ENCODE results near the gene TSC2. TPM values are rescaled to one million over a fixed set of nuclear protein-coding genes. Genes with fewer than 3 reads are reported as not detected.
"Not testable (repeated sequence)": the region's sequence is repeated elsewhere in the genome, so short reads cannot be mapped to it uniquely, and the experiment has no call there.

TSC2 gene
- polyA plus RNA-seq, 1 donor = 85.9 TPM

GRCh38 chr16:2030036-2030435 lies 17.7 kb upstream of the TSC2 start:
- H3K4me3 ChIP-seq (ENCODE audit: low read length) = no peak overlapping the region
- no peak overlapping the region for H3K27ac ChIP-seq (ENCODE audit: low read length)
- no peak for DNase-seq
- H3K36me3 ChIP-seq (ENCODE audit: control insufficient read depth, insufficient read depth, low read length) = peaks cover 9% of the 10 kb centered on the region
- peaks cover 3% of the 10 kb centered on the region for H3K9me3 ChIP-seq (ENCODE audit: control insufficient read depth, low read depth, low read length)
- no CpG with 5 or more reads among the region's 11 CpGs for WGBS (ENCODE audit: insufficient coverage, low lambda C conversion rate)
- peaks cover 21% of the 10 kb centered on the region for H3K27me3 ChIP-seq (ENCODE audit: control insufficient read depth, insufficient read depth, low read length)
- H3K4me1 ChIP-seq (ENCODE audit: control insufficient read depth, insufficient read depth, low read length) = peaks cover 19% of the 10 kb centered on the region

DNA sequence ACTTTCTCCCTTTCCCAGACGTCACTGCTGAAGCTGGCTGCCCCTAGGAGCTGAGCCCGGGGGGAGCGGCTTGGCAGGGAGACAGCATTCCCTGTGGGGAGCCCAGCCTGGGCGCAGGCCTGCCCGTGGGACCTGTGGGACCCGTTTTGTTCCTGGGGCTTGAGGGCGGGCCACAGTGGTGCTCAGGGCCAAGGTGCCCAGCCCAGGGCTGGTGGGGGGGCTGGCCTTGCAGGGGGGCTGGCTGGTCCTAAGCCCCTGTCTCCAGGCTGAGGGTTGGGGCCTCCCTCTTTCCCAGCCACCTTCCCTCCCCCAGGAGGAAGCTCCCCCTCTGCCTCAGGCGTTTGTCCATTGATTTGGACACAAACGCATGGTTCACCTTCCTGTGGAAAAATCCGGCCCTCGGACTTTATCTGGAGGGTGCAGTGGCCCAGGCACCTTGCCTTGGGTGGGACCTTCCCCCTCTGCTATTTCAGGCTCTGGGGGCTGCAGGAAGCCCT lies 16.7 kb upstream of the TSC2 start:
- Histone ChIP-seq H3K27ac (ENCODE audit: low read length) (no peak overlapping the region), H3K4me3 (ENCODE audit: low read length) (no peak overlapping the region), H3K4me1 (ENCODE audit: control insufficient read depth, insufficient read depth, low read length) (peaks cover 30% of the 10 kb centered on the region)

DNA sequence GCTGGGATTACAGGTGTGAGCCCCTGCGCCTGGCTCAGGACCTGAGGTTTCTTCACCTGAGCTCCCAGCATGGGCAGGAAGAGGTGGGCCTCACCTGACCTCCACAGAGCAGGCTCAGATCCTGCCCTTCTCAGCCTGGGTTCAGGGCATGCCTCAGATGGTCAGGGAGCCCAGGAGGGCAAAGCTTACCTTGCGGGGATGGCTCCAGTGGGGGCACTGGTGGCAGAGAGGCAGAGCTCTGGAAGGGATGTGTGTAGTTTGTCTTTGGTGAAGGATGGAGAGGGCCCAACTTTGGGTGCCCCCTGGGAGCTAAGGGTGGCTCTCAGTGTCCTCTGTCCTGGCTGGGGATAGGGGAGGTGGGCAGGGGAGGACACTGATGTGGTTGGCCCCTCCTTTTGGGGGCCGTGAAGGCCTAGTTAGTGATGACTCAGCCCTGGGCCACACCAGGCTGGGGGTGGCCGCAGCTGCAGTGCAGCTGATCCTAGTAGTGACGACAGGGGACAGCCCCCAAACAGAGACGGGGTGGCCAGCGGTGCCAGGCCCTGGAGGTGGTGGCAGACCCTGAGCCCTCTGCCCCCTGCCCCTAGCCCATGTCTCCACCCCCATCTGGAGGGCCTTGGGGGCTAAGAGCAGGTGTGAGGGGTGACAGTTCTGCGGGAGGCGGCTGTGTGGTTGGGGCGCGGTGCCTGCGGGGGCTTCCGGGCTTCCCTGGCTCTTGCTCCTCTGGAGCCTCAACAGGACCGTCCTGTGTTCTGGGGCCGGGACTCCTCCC lies 15.3 kb upstream of the TSC2 start:
- Histone ChIP-seq H3K27ac (ENCODE audit: low read length) (peak overlapping the region; percentile 72), H3K27me3 (ENCODE audit: control insufficient read depth, insufficient read depth, low read length) (peaks cover 12% of the 10 kb centered on the region), H3K4me1 (ENCODE audit: control insufficient read depth, insufficient read depth, low read length) (peaks cover 36% of the 10 kb centered on the region), H3K9me3 (ENCODE audit: control insufficient read depth, low read depth, low read length) (peaks cover 6% of the 10 kb centered on the region), H3K4me3 (ENCODE audit: low read length) (no peak overlapping the region), H3K36me3 (ENCODE audit: control insufficient read depth, insufficient read depth, low read length) (peaks cover 22% of the 10 kb centered on the region)
- WGBS (ENCODE audit: insufficient coverage, low lambda C conversion rate) = no CpG with 5 or more reads among the region's 15 CpGs
- no peak for DNase-seq

More for the DNA sequence above, 16.7 kb upstream of the TSC2 start:
- Histone ChIP-seq H3K36me3 (ENCODE audit: control insufficient read depth, insufficient read depth, low read length) (peaks cover 9% of the 10 kb centered on the region), H3K9me3 (ENCODE audit: control insufficient read depth, low read depth, low read length) (peaks cover 6% of the 10 kb centered on the region), H3K27me3 (ENCODE audit: control insufficient read depth, insufficient read depth, low read length) (peaks cover 18% of the 10 kb centered on the region)
- WGBS (ENCODE audit: insufficient coverage, low lambda C conversion rate) = no CpG with 5 or more reads among the region's 11 CpGs
- DNase-seq = no peak

GRCh38 chr16:2033057-2033908 lies 14.5 kb upstream of the TSC2 start:
- H3K4me1 ChIP-seq (ENCODE audit: control insufficient read depth, insufficient read depth, low read length) = peaks cover 42% of the 10 kb centered on the region
- H3K4me3 ChIP-seq (ENCODE audit: low read length) = peak overlapping the region; percentile 18
- peak in 1 of 2 donors; percentile 46 for DNase-seq

DNA sequence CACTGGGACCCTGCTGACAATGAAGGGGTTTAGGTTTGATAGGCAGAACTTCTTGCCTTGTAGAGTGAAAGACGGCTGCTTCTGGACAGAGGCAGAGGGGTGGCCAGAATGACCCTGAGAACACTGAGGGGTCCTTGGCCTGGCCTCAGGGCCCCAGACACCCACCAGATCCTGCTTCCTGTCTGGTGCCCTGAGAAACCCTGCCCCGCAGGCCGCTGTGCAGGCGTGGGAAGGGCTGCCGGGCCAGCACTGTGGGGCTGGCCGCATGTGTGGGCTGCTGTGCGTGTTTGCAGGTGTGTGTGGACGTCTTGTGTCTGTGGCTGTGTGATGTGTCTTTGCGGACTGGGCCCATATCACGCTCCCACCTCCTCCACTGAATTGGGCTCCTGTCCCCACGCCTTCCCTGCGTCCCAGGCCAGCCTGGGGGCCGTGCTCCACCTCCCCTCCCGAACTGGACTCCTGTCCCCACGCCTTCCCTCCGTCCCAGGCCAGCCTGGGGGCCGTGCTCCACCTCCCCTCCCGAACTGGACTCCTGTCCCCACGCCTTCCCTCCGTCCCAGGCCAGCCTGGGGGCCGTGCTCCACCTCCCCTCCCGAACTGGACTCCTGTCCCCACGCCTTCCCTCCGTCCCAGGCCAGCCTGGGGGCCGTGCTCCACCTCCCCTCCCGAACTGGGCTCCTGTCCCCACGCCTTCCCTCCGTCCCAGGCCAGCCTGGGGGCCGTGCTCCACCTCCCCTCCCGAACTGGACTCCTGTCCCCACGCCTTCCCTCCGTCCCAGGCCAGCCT lies 13.7 kb upstream of the TSC2 start:
- not testable (repeated sequence) for DNase-seq; H3K27me3 ChIP-seq (ENCODE audit: control insufficient read depth, insufficient read depth, low read length)
- Histone ChIP-seq H3K27ac (ENCODE audit: low read length) (peak overlapping the region; percentile 72), H3K4me3 (ENCODE audit: low read length) (peak overlapping the region; percentile 18), H3K36me3 (ENCODE audit: control insufficient read depth, insufficient read depth, low read length) (peaks cover 31% of the 10 kb centered on the region), H3K4me1 (ENCODE audit: control insufficient read depth, insufficient read depth, low read length) (peaks cover 44% of the 10 kb centered on the region), H3K9me3 (ENCODE audit: control insufficient read depth, low read depth, low read length) (peaks cover 12% of the 10 kb centered on the region)
- WGBS (ENCODE audit: insufficient coverage, low lambda C conversion rate) = no CpG with 5 or more reads among the region's 32 CpGs

More at GRCh38 chr16:2033057-2033908, 14.5 kb upstream of the TSC2 start:
- Histone ChIP-seq H3K27ac (ENCODE audit: low read length) (peak overlapping the region; percentile 72), H3K36me3 (ENCODE audit: control insufficient read depth, insufficient read depth, low read length) (peaks cover 28% of the 10 kb centered on the region), H3K27me3 (ENCODE audit: control insufficient read depth, insufficient read depth, low read length) (peaks cover 4% of the 10 kb centered on the region), H3K9me3 (ENCODE audit: control insufficient read depth, low read depth, low read length) (peaks cover 12% of the 10 kb centered on the region)
- no CpG with 5 or more reads among the region's 37 CpGs for WGBS (ENCODE audit: insufficient coverage, low lambda C conversion rate)

GRCh38 chr16:2034696-2035430 lies 12.9 kb upstream of the TSC2 start:
- peaks cover 52% of the 10 kb centered on the region for H3K4me1 ChIP-seq (ENCODE audit: control insufficient read depth, insufficient read depth, low read length)
- H3K4me3 ChIP-seq (ENCODE audit: low read length) = no peak overlapping the region
- no CpG with 5 or more reads among the region's 17 CpGs for WGBS (ENCODE audit: insufficient coverage, low lambda C conversion rate)

DNA sequence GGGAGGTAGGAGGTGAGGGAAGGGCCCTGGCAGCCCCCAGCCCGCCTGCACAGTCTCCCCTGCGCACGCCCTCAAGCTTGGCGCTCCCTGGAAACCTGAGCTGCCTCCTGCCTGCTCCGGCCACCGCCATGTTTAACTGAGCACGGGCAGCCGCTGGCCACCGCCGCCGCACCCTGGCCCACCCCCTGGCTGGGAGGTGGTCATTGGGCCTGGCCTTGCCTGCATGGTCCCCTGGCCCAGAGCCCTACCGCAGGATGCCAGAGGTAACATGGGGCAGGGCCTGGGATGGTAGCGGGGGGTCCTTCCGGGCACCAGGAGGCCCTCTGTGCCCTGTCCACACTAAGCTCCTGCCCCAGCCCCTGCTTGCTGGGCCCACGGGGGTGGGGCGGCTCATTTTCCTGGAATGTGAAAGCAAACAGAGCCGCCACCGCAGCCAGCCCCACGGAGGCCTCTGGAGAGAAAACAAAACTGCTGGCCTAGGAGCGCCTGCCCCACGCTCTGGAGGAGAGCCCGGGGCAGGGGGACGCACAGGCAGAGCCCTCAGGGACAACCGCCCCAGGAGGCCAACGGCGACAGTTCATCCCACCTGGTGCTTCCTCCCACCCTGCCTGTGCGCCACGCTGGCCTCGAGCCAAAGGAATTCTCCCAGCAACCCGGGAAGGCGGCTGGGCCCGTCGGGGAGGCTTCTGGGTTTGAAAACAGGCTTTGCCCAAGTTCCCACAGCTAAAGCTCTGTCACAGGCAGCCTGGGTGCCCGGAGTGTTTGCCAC lies 12.2 kb upstream of the TSC2 start:
- H3K27ac ChIP-seq (ENCODE audit: low read length) = peak overlapping the region; percentile 40
- DNase-seq = peak in 1 of 2 donors; percentile 60
- no peak overlapping the region for H3K4me3 ChIP-seq (ENCODE audit: low read length)
- WGBS (ENCODE audit: insufficient coverage, low lambda C conversion rate) = no CpG with 5 or more reads among the region's 34 CpGs
- peaks cover 26% of the 10 kb centered on the region for H3K36me3 ChIP-seq (ENCODE audit: control insufficient read depth, insufficient read depth, low read length)
- H3K4me1 ChIP-seq (ENCODE audit: control insufficient read depth, insufficient read depth, low read length) = peaks cover 59% of the 10 kb centered on the region
- H3K9me3 ChIP-seq (ENCODE audit: control insufficient read depth, low read depth, low read length) = peaks cover 12% of the 10 kb centered on the region
- H3K27me3 ChIP-seq (ENCODE audit: control insufficient read depth, insufficient read depth, low read length) = no peaks in the 10 kb centered on the region

More at GRCh38 chr16:2034696-2035430, 12.9 kb upstream of the TSC2 start:
- peak overlapping the region; percentile 40 for H3K27ac ChIP-seq (ENCODE audit: low read length)
- H3K9me3 ChIP-seq (ENCODE audit: control insufficient read depth, low read depth, low read length) = peaks cover 12% of the 10 kb centered on the region
- H3K36me3 ChIP-seq (ENCODE audit: control insufficient read depth, insufficient read depth, low read length) = peaks cover 30% of the 10 kb centered on the region
- no peak for DNase-seq
- H3K27me3 ChIP-seq (ENCODE audit: control insufficient read depth, insufficient read depth, low read length) = no peaks in the 10 kb centered on the region

- no peak overlapping the region for H3K4me3 ChIP-seq (ENCODE audit: low read length)
- no peak for DNase-seq
- H3K36me3 ChIP-seq (ENCODE audit: control insufficient read depth, insufficient read depth, low read length) = peaks cover 27% of the 10 kb centered on the region
Measured at GRCh38 chr16:2036200-2036966, 11.4 kb upstream of the TSC2 start.

More at GRCh38 chr16:2036200-2036966, 11.4 kb upstream of the TSC2 start:
- peak overlapping the region; percentile 40 for H3K27ac ChIP-seq (ENCODE audit: low read length)
- H3K27me3 ChIP-seq (ENCODE audit: control insufficient read depth, insufficient read depth, low read length) = no peaks in the 10 kb centered on the region
- peaks cover 12% of the 10 kb centered on the region for H3K9me3 ChIP-seq (ENCODE audit: control insufficient read depth, low read depth, low read length)
- H3K4me1 ChIP-seq (ENCODE audit: control insufficient read depth, insufficient read depth, low read length) = peaks cover 59% of the 10 kb centered on the region
- no CpG with 5 or more reads among the region's 47 CpGs for WGBS (ENCODE audit: insufficient coverage, low lambda C conversion rate)

Data from large intestine (tissue), 3 donors.